Muscle of leg (tissue), 11 donors: ENCODE results near the gene TRAIP. TPM values are rescaled to one million over a fixed set of nuclear protein-coding genes. Genes with fewer than 3 reads are reported as not detected.
A peak's percentile ranks its signal among the peaks of the same experiment; 100 is the strongest.

Experiments
- DNase-seq: peaks from one replicate; pipeline ENCODE4 v3.0.0; 2013
- H3K27ac ChIP-seq: one replicate; pipeline ENCODE4 v1.5.1; 2013; ENCODE audit warnings: mild to moderate bottlenecking, low read length, control low read depth
- H3K27me3 ChIP-seq: one replicate; pipeline ENCODE4 v1.6.1; 2013; ENCODE audit warnings: low read length; ENCODE audit not compliant: control insufficient read depth, insufficient read depth
- H3K36me3 ChIP-seq: one replicate; pipeline ENCODE4 v1.6.1; 2013; ENCODE audit warnings: low read length; ENCODE audit not compliant: control insufficient read depth, insufficient read depth
- H3K4me1 ChIP-seq: one replicate; pipeline ENCODE4 v1.6.1; 2013; ENCODE audit warnings: low read length; ENCODE audit not compliant: control insufficient read depth, insufficient read depth
- H3K4me3 ChIP-seq: one replicate; pipeline ENCODE4 v1.5.1; 2013; ENCODE audit warnings: low read length, control low read depth
- H3K9me3 ChIP-seq: replicated peaks from 2 replicates; pipeline ENCODE4 v1.6.1; 2013; ENCODE audit warnings: low read depth, low read length; ENCODE audit not compliant: control insufficient read depth
- WGBS: methylation state at CpG from one replicate; pipeline ENCODE4 v1.1.5; 2013; ENCODE audit warnings: missing lambda C conversion rate; ENCODE audit not compliant: insufficient coverage; 5-methylcytosine and 5-hydroxymethylcytosine counted together
- polyA plus RNA-seq, 8 donors: library from polyadenylated mRNA; unstranded; fragments of 120-200 nt; gene quantifications; one replicate each; pipeline versions ENCODE4 v1.2.1 to v1.2.3, GENCODE V29; 2013; ENCODE audit warnings: inconsistent platforms in 1 of 8, low replicate concordance in 1 of 8; ENCODE audit not compliant: insufficient read length in 8 of 8, insufficient read depth in 1 of 8
- total RNA-seq: library from RNA; stranded (reverse); fragments of 120-200 nt; gene quantifications from one replicate; pipeline ENCODE4 v1.2.4, GENCODE V29; 2013

Gene TRAIP
- total and polyA plus RNA-seq, 9 donors = 3.8 to 6.7 (median 5.3) TPM

- H3K9me3 ChIP-seq = no peaks in the 10 kb centered on the region
- DNase-seq = no peak
- 77% methylated on average over 3 of the region's 6 CpGs for WGBS
- H3K4me1 ChIP-seq = peaks cover 22% of the 10 kb centered on the region
- no peak overlapping the region for H3K27ac ChIP-seq
- no peak overlapping the region for H3K4me3 ChIP-seq
- no peaks in the 10 kb centered on the region for H3K27me3 ChIP-seq
- peaks cover 4% of the 10 kb centered on the region for H3K36me3 ChIP-seq
Measured at GRCh38 chr3:49898991-49899390, 42.6 kb upstream of the TRAIP start.

GRCh38 chr3:49896345-49896744 is 40.0 kb upstream of the TRAIP start:
- Histone ChIP-seq H3K4me1 (peaks cover 8% of the 10 kb centered on the region), H3K27me3 (no peaks in the 10 kb centered on the region), H3K4me3 (no peak overlapping the region), H3K36me3 (peaks cover 4% of the 10 kb centered on the region), H3K27ac (no peak overlapping the region), H3K9me3 (no peaks in the 10 kb centered on the region)
- 50% methylated on average over 4 of the region's 5 CpGs for WGBS
- DNase-seq = no peak

- DNase-seq = no peak
- H3K27me3 ChIP-seq = no peaks in the 10 kb centered on the region
- no peak overlapping the region for H3K27ac ChIP-seq
- WGBS = 86% methylated on average over 9 of the region's 9 CpGs
- no peak overlapping the region for H3K4me3 ChIP-seq
- H3K4me1 ChIP-seq = peaks cover 2% of the 10 kb centered on the region
- no peaks in the 10 kb centered on the region for H3K9me3 ChIP-seq
- peaks cover 4% of the 10 kb centered on the region for H3K36me3 ChIP-seq
Measured at GRCh38 chr3:49895791-49896190, 39.4 kb upstream of the TRAIP start.

- Histone ChIP-seq H3K27ac (no peak overlapping the region), H3K36me3 (no peaks in the 10 kb centered on the region), H3K4me1 (no peaks in the 10 kb centered on the region), H3K4me3 (no peak overlapping the region), H3K27me3 (no peaks in the 10 kb centered on the region), H3K9me3 (no peaks in the 10 kb centered on the region)
- WGBS = 38% methylated on average over 9 of the region's 10 CpGs
- no peak for DNase-seq
Measured at GRCh38 chr3:49889296-49889695, 32.9 kb upstream of the TRAIP start.

- peaks cover 11% of the 10 kb centered on the region for H3K4me1 ChIP-seq
Measured at GRCh38 chr3:49886922-49887265, 30.5 kb upstream of the TRAIP start.

GRCh38 chr3:49883998-49884397 is 27.6 kb upstream of the TRAIP start:
- Histone ChIP-seq H3K4me1 (peaks cover 30% of the 10 kb centered on the region), H3K27me3 (peaks cover 2% of the 10 kb centered on the region), H3K36me3 (no peaks in the 10 kb centered on the region), H3K9me3 (no peaks in the 10 kb centered on the region), H3K4me3 (no peak overlapping the region), H3K27ac (no peak overlapping the region)
- DNase-seq = no peak
- WGBS = 81% methylated on average over 3 of the region's 4 CpGs

More at GRCh38 chr3:49886922-49887265, 30.5 kb upstream of the TRAIP start:
- Histone ChIP-seq H3K36me3 (no peaks in the 10 kb centered on the region), H3K27me3 (peaks cover 2% of the 10 kb centered on the region), H3K4me3 (no peak overlapping the region), H3K9me3 (no peaks in the 10 kb centered on the region), H3K27ac (no peak overlapping the region)
- DNase-seq = no peak

- peak overlapping the region; percentile 92 for H3K27ac ChIP-seq
Measured at GRCh38 chr3:49882166-49882565, 25.8 kb upstream of the TRAIP start.

GRCh38 chr3:49880581-49881315 is 24.4 kb upstream of the TRAIP start:
- WGBS = 33% methylated on average over 1 of the region's 6 CpGs
- H3K36me3 ChIP-seq = no peaks in the 10 kb centered on the region
- H3K27me3 ChIP-seq = peaks cover 2% of the 10 kb centered on the region
- no peak overlapping the region for H3K4me3 ChIP-seq
- H3K9me3 ChIP-seq = no peaks in the 10 kb centered on the region
- no peak for DNase-seq
- H3K4me1 ChIP-seq = peaks cover 30% of the 10 kb centered on the region
- H3K27ac ChIP-seq = peak overlapping the region; percentile 92

More at GRCh38 chr3:49882166-49882565, 25.8 kb upstream of the TRAIP start:
- Histone ChIP-seq H3K9me3 (no peaks in the 10 kb centered on the region), H3K4me1 (peaks cover 30% of the 10 kb centered on the region), H3K27me3 (peaks cover 2% of the 10 kb centered on the region), H3K36me3 (no peaks in the 10 kb centered on the region), H3K4me3 (no peak overlapping the region)
- 5% methylated on average over 6 of the region's 6 CpGs for WGBS
- peak; percentile 93 for DNase-seq

GRCh38 chr3:49879721-49880120 is 23.4 kb upstream of the TRAIP start:
- no peak for DNase-seq
- Histone ChIP-seq H3K36me3 (no peaks in the 10 kb centered on the region), H3K4me3 (no peak overlapping the region), H3K9me3 (no peaks in the 10 kb centered on the region), H3K27me3 (peaks cover 2% of the 10 kb centered on the region), H3K27ac (no peak overlapping the region), H3K4me1 (peaks cover 30% of the 10 kb centered on the region)
- 40% methylated on average over 1 of the region's 2 CpGs for WGBS

- H3K36me3 ChIP-seq = no peaks in the 10 kb centered on the region
- no peaks in the 10 kb centered on the region for H3K9me3 ChIP-seq
- peaks cover 2% of the 10 kb centered on the region for H3K27me3 ChIP-seq
- H3K4me1 ChIP-seq = peaks cover 30% of the 10 kb centered on the region
- H3K4me3 ChIP-seq = no peak overlapping the region
- H3K27ac ChIP-seq = no peak overlapping the region
- no peak for DNase-seq
Measured at GRCh38 chr3:49878686-49879085, 22.3 kb upstream of the TRAIP start.

GRCh38 chr3:49877716-49878115 is 21.4 kb upstream of the TRAIP start:
- 58% methylated on average over 2 of the region's 2 CpGs for WGBS
- peaks cover 28% of the 10 kb centered on the region for H3K4me1 ChIP-seq
- no peak for DNase-seq
- H3K4me3 ChIP-seq = no peak overlapping the region
- H3K36me3 ChIP-seq = no peaks in the 10 kb centered on the region
- H3K27me3 ChIP-seq = peaks cover 2% of the 10 kb centered on the region
- no peaks in the 10 kb centered on the region for H3K9me3 ChIP-seq
- H3K27ac ChIP-seq = no peak overlapping the region
